K562 (cell line): ENCODE data around the gene FANCD2OS. TPM values are rescaled to one million over a fixed set of nuclear protein-coding genes. Genes with fewer than 3 reads are reported as not detected.

Experiments
- ATAC-seq: fragments of 200-7000 bp; cut with Tn5 transposase; 3 replicates; pipeline ENCODE4 v1.9.1; 2020; ENCODE audit warnings: moderate library complexity
- BruUV-seq: library from RNA; stranded (reverse); fragments of 400-500 nt; replicated peaks from 2 replicates; lab custom pipeline; 2021; lab: Mats Ljungman, UMichigan
- CTCF ChIA-PET: fragments of 300-600 bp; formaldehyde crosslinking; extraction: SDS; loops from one replicate; lab custom pipeline; 2021; ENCODE audit warnings: low intra/inter-chr PET ratio; lab: Yijun Ruan, JAX
- POLR2A ChIA-PET: fragments of 300-600, 350-650 bp; sonication (Branson Sonifier 250); formaldehyde crosslinking; extraction: SDS; loops from one replicate; lab custom pipeline; 2021; ENCODE audit warnings: antibody characterized with exemption, inconsistent platforms; lab: Yijun Ruan, JAX
- DNase-seq, 4 experiments: peaks; one replicate each; pipeline versions ENCODE4 v3.0.0 to v3.0.0-alpha.2; 2011 to 2018; ENCODE audit warnings: low spot score in 3 of 4, mixed read lengths in 3 of 4; ENCODE audit errors: extremely low read depth in 1 of 4
- FAIRE-seq: peaks from 2 replicates; lab custom pipeline; 2011; peaks lifted over from hg19 to GRCh38; lab: Jason Lieb, UNC
- H2AFZ ChIP-seq: 2 replicates; pipeline ENCODE4 v1.6.0; 2011; ENCODE audit warnings: low read depth, low read length, control low read depth, inconsistent platforms
- H3K27ac ChIP-seq: fragments of 200-600 bp; 3 replicates; pipeline ENCODE4 v1.8.0; 2011; ENCODE audit warnings: low read depth, mild to moderate bottlenecking, control low read depth, inconsistent platforms, low read length, moderate library complexity, mixed read lengths; ENCODE audit errors: extremely low read depth
- H3K27me3 ChIP-seq, 2 experiments: fragments of 300-600 bp in 1 of 2; 2 replicates in 1 of 2; 3 replicates in 1 of 2; pipeline versions ENCODE4 v1.6.0 to v1.8.0; 2011; ENCODE audit warnings: inconsistent platforms in 2 of 2, low read length in 2 of 2, mild to moderate bottlenecking in 1 of 2, mixed read lengths in 1 of 2, moderate library complexity in 1 of 2; ENCODE audit not compliant: control insufficient read depth in 2 of 2, insufficient read depth in 2 of 2
- H3K36me3 ChIP-seq: fragments of 300-600 bp; 3 replicates; pipeline ENCODE4 v1.8.0; 2011; ENCODE audit warnings: mild to moderate bottlenecking, low read length, inconsistent platforms; ENCODE audit not compliant: control insufficient read depth, insufficient read depth
- H3K4me1 ChIP-seq, 2 experiments: fragments of 200-600 bp in 1 of 2; replicated peaks in 1 of 2; 2 replicates in 1 of 2; 3 replicates in 1 of 2; pipeline versions ENCODE4 v1.5.1 to v1.8.0; 2011; ENCODE audit warnings: inconsistent platforms in 2 of 2, low read length in 2 of 2, mild to moderate bottlenecking in 1 of 2, mixed read lengths in 1 of 2, moderate library complexity in 1 of 2; ENCODE audit not compliant: control insufficient read depth in 2 of 2, insufficient read depth in 2 of 2
- H3K4me2 ChIP-seq: 2 replicates; pipeline ENCODE4 v1.6.1; 2011; ENCODE audit warnings: low read length, control low read depth, inconsistent platforms, mixed read lengths; ENCODE audit not compliant: insufficient read depth
- H3K4me3 ChIP-seq: fragments of 200-600 bp; sonication (generic), shearing (Covaris generic); 2 replicates; pipeline ENCODE4 v1.5.1; 2016; ENCODE audit warnings: control low read depth, inconsistent platforms
- H3K79me2 ChIP-seq: fragments of 200-600 bp; 3 replicates; pipeline ENCODE4 v1.8.0; 2011; ENCODE audit warnings: low read length, inconsistent platforms; ENCODE audit not compliant: control insufficient read depth, insufficient read depth
- H3K9ac ChIP-seq, 2 experiments: 2 replicates each; pipeline versions ENCODE4 v1.6.0 to v1.6.1; 2011; ENCODE audit warnings: low read depth in 2 of 2, low read length in 2 of 2, control low read depth in 1 of 2, inconsistent platforms in 1 of 2, mild to moderate bottlenecking in 1 of 2, mixed read lengths in 1 of 2; ENCODE audit not compliant: insufficient read depth in 1 of 2
- H3K9me1 ChIP-seq: one replicate; pipeline ENCODE4 v1.6.0; 2011; ENCODE audit warnings: inconsistent platforms, mild to moderate bottlenecking, low read length, moderate library complexity; ENCODE audit not compliant: control insufficient read depth, insufficient read depth
- H3K9me3 ChIP-seq: replicated peaks from 2 replicates; pipeline ENCODE4 v1.5.1; 2011; ENCODE audit warnings: low read depth, low read length, inconsistent platforms; ENCODE audit not compliant: control insufficient read depth, insufficient read depth
- H4K20me1 ChIP-seq: replicated peaks from 2 replicates; pipeline ENCODE4 v1.6.1; 2011; ENCODE audit warnings: low read length, inconsistent platforms, mixed read lengths; ENCODE audit not compliant: control insufficient read depth, insufficient read depth
- ARID1B ChIP-seq: fragments of 450-650 bp; IDR thresholded peaks from 2 replicates; pipeline ENCODE4 v1.6.1; 2016; ENCODE audit warnings: antibody characterized with exemption, mild to moderate bottlenecking, inconsistent platforms
- BACH1 ChIP-seq: fragments of 200-800 bp; sonication (Bioruptor generic); IDR thresholded peaks from 2 replicates; pipeline ENCODE4 v1.6.1; 2016; ENCODE audit warnings: missing genetic modification characterization, missing compliant biosample characterization
- FOXK2 ChIP-seq, 2 experiments: fragments of 450-650 bp; IDR thresholded peaks in 1 of 2; conservative IDR thresholded peaks in 1 of 2; 2 replicates each; pipeline ENCODE4 v1.6.1; 2016; ENCODE audit warnings: low read depth in 2 of 2, mild to moderate bottlenecking in 1 of 2
- KAT7 ChIP-seq: sonication (generic); formaldehyde crosslinking; IDR thresholded peaks from 2 replicates; pipeline ENCODE4 v1.8.0; 2022; ENCODE audit warnings: missing genetic modification reagents, mild to moderate bottlenecking, borderline replicate concordance
- NFXL1 ChIP-seq: fragments of 450-650 bp; formaldehyde crosslinking; IDR thresholded peaks from 2 replicates; pipeline ENCODE4 v1.4.0; 2021; ENCODE audit warnings: mild to moderate bottlenecking
- SAFB2 ChIP-seq: fragments of 200-400 bp; formaldehyde crosslinking; IDR thresholded peaks from 2 replicates; pipeline ENCODE4 v1.6.1; 2018; ENCODE audit warnings: borderline replicate concordance, low read length, low read depth, moderate library complexity; ENCODE audit not compliant: severe bottlenecking
- STAG1 ChIP-seq: sonication (generic); formaldehyde crosslinking; IDR thresholded peaks from 2 replicates; pipeline ENCODE4 v1.5.0; 2020; ENCODE audit warnings: missing genetic modification reagents, borderline replicate concordance
- TEAD4 ChIP-seq, 2 experiments: sonication (generic) in 1 of 2; formaldehyde crosslinking in 1 of 2; IDR thresholded peaks; 2 replicates each; pipeline versions ENCODE4 v1.6.1 to v1.8.0; 2012 to 2022; ENCODE audit warnings: borderline replicate concordance in 1 of 2, inconsistent platforms in 1 of 2, low read length in 1 of 2, mild to moderate bottlenecking in 1 of 2, missing genetic modification reagents in 1 of 2
- ZNF263 ChIP-seq: sonication (generic); formaldehyde crosslinking; IDR thresholded peaks from 2 replicates; pipeline ENCODE4 v1.8.0; 2022; ENCODE audit warnings: mild to moderate bottlenecking, missing genetic modification reagents, borderline replicate concordance
- WGBS: fragments of 100-300 bp; shearing (Covaris generic); methylation state at CpG from one replicate; pipeline ENCODE4 v1.1.6; 2016; ENCODE audit warnings: low coverage, mixed read lengths; ENCODE audit not compliant: insufficient coverage; ENCODE audit errors: missing lambda C conversion rate; 5-methylcytosine and 5-hydroxymethylcytosine counted together
- in situ Hi-C: fragments of 300-500 bp; cut with MboI; formaldehyde crosslinking; loops from 4 replicates; pipeline ENCODE4 v1.15.0; 2018; ENCODE audit warnings: inconsistent platforms, mixed read lengths
- intact Hi-C: fragments of 100-400 bp; cut with micrococcal nuclease; formaldehyde crosslinking; loops from 2 replicates; pipeline ENCODE4 v1.14.2; 2022
- polyA plus RNA-seq, 8 experiments: library from polyadenylated mRNA; depleted of rRNA in 4 of 8; stranded (reverse) in 5 of 8; unstranded in 3 of 8; fragments of >200 nt; fragmentation: Nextera tagmentation in 2 of 8; fragmentation: Illumina TruSeq in 1 of 8; extraction: Ambion mirVana in 2 of 8; extraction: Trizol in 1 of 8; gene quantifications; 2 replicates each; pipeline versions ENCODE4 v1.2.1 to v1.2.3, GENCODE V29; 2011 to 2014; ENCODE audit warnings: inconsistent platforms in 1 of 8, missing spikeins in 1 of 8
- total RNA-seq, 7 experiments: library from RNA; depleted of rRNA in 6 of 7; stranded (reverse); fragments of >200 nt in 6 of 7; fragmentation: Illumina TruSeq in 2 of 7; extraction: Trizol in 2 of 7; gene quantifications; 2 replicates each; pipeline versions ENCODE4 v1.2.1 to v1.2.3, GENCODE V29; 2011 to 2021; ENCODE audit warnings: low replicate concordance in 1 of 7
- TF ChIP-seq, protein P1 (sequence below): sonication (generic); formaldehyde crosslinking; IDR thresholded peaks from 2 replicates; pipeline ENCODE4 v1.8.0; 2022; ENCODE audit warnings: mild to moderate bottlenecking, missing genetic modification reagents

FANCD2OS gene
- total and polyA plus RNA-seq, 9 of the 15 experiments (the other 6 are each of a cell fraction or from before 2014, with no cell fraction given), result not detected

DNA sequence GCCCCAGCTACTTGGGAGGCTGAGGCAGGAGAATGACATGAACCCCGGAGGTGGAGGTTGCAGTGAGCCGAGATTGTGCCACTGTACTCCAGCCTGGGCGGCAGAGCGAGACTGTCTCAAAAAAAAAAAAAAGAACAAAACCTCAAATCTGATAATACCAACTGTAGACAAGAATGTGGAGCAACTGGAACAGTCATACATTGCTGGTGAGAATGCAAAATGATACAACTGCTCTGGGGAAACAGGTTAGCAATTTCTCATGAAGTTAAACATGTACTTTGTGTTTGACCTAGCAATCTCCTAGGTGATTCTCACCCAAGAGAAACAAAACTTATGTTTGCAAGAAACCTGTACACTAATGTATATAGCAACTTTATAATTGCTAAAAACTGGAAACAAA is 29.1 kb upstream of the FANCD2OS start (continued):
- TF ChIP-seq ARID1B (0 out of 2 replicates have a peak, but pooled peaks have one; percentile 10), BACH1 (tag) (no peak)

DNA sequence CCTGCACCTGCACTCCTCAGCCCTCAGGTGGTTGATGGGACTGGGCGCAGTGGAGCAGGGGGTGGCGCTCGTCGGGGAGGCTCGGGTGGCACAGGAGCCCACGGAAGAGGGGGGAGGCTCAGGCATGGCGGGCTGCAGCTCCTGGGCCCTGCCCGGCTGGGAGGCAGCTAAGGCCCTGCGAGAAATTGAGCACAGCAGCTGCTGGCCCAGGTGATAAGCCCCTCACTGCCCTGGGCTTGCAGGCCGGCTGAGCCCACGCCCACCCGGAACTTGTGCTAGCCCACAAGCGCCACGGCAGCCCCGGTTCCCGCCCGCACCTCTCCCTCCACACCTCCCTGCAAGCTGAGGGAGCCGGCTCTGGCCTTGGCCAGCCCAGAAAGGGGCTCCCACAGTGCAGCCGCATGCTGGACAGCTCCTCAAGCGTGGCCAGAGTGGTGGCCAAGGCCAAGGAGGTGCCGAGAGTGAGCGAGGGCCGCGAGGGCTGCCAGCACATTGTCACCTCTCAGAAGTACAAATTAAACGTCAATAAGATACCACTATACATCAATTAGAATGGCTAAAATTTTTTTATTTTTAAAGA is 28.5 kb upstream of the FANCD2OS start:
- Histone ChIP-seq H3K4me3 (no peak overlapping the region), H3K4me1 (peaks cover 20 to 25% of the 10 kb centered on the region in 2 experiments), H4K20me1 (no peaks in the 10 kb centered on the region; the same call in 1 of the 2 replicates), H3K36me3 (no peaks in the 10 kb centered on the region), H3K9me1 (no peaks in the 10 kb centered on the region), H3K79me2 (peaks cover under 1% of the 10 kb centered on the region; the same call in 2 of the 3 replicates), H2AFZ (no peak overlapping the region), H3K9ac (no peak overlapping the region), H3K27ac (no peak overlapping the region), H3K27me3 (no peaks in the 10 kb centered on the region), H3K9me3 (no peaks in the 10 kb centered on the region), H3K4me2 (no peak overlapping the region)
- DNase-seq (no peak), FAIRE-seq (no peak), ATAC-seq (no peak)
- in situ Hi-C loops (no loop called here), intact Hi-C loops (no loop called here)
- ChIA-PET CTCF (no interaction called here), POLR2A (interaction anchor here (0.6 to 1.6 kb wide), 3 partner anchors 15 to 660 kb away, joined by 3 to 4 read pairs (median 3); no protein-coding TSS in a partner anchor)
- 91% methylated on average over 16 of the region's 25 CpGs for WGBS
- BruUV-seq, result no TSS peak
- TF ChIP-seq NFXL1 (CRISPR knock-in tag) (no peak), KAT7 (CRISPR knock-in tag) (no peak), SAFB2 (no peak), STAG1 (CRISPR knock-in tag) (0 out of 2 replicates have a peak, but pooled peaks have one; percentile 29), BACH1 (tag) (no peak), TEAD4 (IDR thresholded peaks at IDR 0.05; ENCODE audit: low read length) (no peak), TEAD4 (CRISPR knock-in tag; IDR thresholded peaks at IDR 0.05; ENCODE audit: borderline replicate concordance) (peak; percentile 19; the same call in 1 of the 2 replicates), ZNF263 (CRISPR knock-in tag) (no peak), FOXK2 (conservative IDR thresholded peaks at IDR 0.05 in 1 of 2, IDR thresholded peaks at IDR 0.05 in 1 of 2; ENCODE audit: low read depth in 2 of 2) (no peak)
- TF ChIP-seq, protein P1, sequence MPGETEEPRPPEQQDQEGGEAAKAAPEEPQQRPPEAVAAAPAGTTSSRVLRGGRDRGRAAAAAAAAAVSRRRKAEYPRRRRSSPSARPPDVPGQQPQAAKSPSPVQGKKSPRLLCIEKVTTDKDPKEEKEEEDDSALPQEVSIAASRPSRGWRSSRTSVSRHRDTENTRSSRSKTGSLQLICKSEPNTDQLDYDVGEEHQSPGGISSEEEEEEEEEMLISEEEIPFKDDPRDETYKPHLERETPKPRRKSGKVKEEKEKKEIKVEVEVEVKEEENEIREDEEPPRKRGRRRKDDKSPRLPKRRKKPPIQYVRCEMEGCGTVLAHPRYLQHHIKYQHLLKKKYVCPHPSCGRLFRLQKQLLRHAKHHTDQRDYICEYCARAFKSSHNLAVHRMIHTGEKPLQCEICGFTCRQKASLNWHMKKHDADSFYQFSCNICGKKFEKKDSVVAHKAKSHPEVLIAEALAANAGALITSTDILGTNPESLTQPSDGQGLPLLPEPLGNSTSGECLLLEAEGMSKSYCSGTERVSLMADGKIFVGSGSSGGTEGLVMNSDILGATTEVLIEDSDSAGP (CRISPR knock-in tag), result no peak
